Measurements from ENCODE around the gene NGEF. TPM values are rescaled to one million over a fixed set of nuclear protein-coding genes. Genes with fewer than 3 reads are reported as not detected.

NGEF gene
- total RNA-seq, 1 experiment from 2014 or later = 1.9 TPM

DNA sequence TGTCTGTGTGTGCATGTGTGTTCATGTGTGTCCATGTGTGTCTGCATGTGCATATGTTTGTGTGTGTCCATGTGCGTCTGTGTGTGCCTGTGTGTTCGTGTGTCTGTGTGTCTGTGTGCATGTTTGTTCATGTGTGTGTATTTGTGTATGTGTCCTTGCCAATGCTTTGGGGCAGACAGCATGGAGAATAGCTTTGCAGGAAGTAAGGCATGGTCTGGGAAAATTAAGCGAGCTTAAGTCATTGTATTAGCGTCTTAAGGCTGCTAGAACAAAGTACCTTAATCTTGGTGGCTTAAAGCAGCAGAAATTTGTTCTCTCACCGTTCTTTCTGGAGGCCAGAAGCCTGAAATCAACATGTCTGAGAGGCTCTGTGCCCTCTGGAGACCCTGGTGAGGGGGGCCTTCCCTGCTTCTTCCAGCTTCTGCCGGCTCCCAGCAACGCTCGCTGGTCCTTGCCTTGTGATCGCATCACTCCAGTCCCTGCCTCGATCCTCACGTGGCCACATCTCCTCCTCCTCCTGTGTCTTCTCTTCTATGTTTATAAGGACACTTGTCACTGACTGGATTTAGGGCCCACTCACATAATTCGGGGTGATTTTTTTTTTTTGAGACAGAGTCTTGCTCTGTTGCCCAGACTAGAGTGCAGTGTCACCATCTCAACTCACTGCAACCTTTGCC, 23.2 kb upstream of the NGEF start:
- Histone ChIP-seq H2BK5ac (ENCODE audit: insufficient read length, low read length) (no peak overlapping the region), H3K27ac (ENCODE audit: insufficient read length, low read depth, low read length) (no peak overlapping the region), H3K56ac (ENCODE audit: insufficient read length, low read depth, low read length) (peak overlapping the region; percentile 3), H3K4ac (ENCODE audit: low read depth, low read length) (no peak overlapping the region), H2BK120ac (ENCODE audit: low read depth, low read length, poor library complexity, severe bottlenecking) (no peak overlapping the region), H3K79me2 (ENCODE audit: insufficient read depth, low read length) (no peaks in the 10 kb centered on the region), H3K18ac (ENCODE audit: insufficient read length, low read depth, low read length) (no peak overlapping the region), H3K9ac (ENCODE audit: extremely low read depth, insufficient read length, low read length) (no peak overlapping the region), H3K9me3 (ENCODE audit: control insufficient read depth, low read depth, low read length) (no peaks in the 10 kb centered on the region), H4K20me1 (ENCODE audit: control insufficient read depth, insufficient read depth, insufficient read length) (no peaks in the 10 kb centered on the region), H3K79me1 (ENCODE audit: insufficient read depth, low read depth, low read length, poor library complexity, severe bottlenecking) (no peaks in the 10 kb centered on the region), H3K27me3 (ENCODE audit: insufficient read depth, low read length) (no peaks in the 10 kb centered on the region), H3T11ph (ENCODE audit: low read length) (no peak overlapping the region), H2AK5ac (ENCODE audit: insufficient read length, low read length) (no peak overlapping the region), H2AFZ (ENCODE audit: low read length) (no peak overlapping the region), H4K8ac (replicated peaks; ENCODE audit: insufficient read length, low read depth, low read length) (peak overlapping the region; percentile 22), H4K5ac (ENCODE audit: insufficient read length, low read depth, low read length) (no peak overlapping the region), H2BK15ac (ENCODE audit: low read depth, low read length) (no peak overlapping the region), H3K23ac (ENCODE audit: insufficient read length, low read depth, low read length) (no peak overlapping the region), H2BK12ac (ENCODE audit: insufficient read length, low read depth, low read length) (no peak overlapping the region), H3K14ac (ENCODE audit: insufficient read depth, low read length) (no peak overlapping the region), H4K91ac (ENCODE audit: insufficient read length, low read depth, low read length) (no peak overlapping the region), H2BK20ac (ENCODE audit: low read depth, low read length, poor library complexity, severe bottlenecking) (no peak overlapping the region), H3K4me1 (ENCODE audit: insufficient read depth, low read length) (no peaks in the 10 kb centered on the region), H3K4me2 (ENCODE audit: insufficient read depth, insufficient read length, low read length) (no peak overlapping the region), H3K23me2 (ENCODE audit: insufficient read length, low read depth, low read length, poor library complexity, severe bottlenecking) (no peaks in the 10 kb centered on the region)
- no peaks in the 10 kb centered on the region for H3K9me3 Mint-ChIP-seq
- DNase-seq = no peak
- no CpG with 5 or more reads among the region's 12 CpGs for WGBS (ENCODE audit: extremely low coverage, insufficient read length, low lambda C conversion rate)
- peak overlapping the region in 1 of 3 experiments; percentile 16; a peak in 1 of 7 replicates for H3K27ac Mint-ChIP-seq
- no peaks in the 10 kb centered on the region for H3K36me3 Mint-ChIP-seq (ENCODE audit: insufficient read depth in 1 of 3, low read depth in 3 of 3)
- H3K4me3 Mint-ChIP-seq = no peak overlapping the region
- TF ChIP-seq, protein P1, sequence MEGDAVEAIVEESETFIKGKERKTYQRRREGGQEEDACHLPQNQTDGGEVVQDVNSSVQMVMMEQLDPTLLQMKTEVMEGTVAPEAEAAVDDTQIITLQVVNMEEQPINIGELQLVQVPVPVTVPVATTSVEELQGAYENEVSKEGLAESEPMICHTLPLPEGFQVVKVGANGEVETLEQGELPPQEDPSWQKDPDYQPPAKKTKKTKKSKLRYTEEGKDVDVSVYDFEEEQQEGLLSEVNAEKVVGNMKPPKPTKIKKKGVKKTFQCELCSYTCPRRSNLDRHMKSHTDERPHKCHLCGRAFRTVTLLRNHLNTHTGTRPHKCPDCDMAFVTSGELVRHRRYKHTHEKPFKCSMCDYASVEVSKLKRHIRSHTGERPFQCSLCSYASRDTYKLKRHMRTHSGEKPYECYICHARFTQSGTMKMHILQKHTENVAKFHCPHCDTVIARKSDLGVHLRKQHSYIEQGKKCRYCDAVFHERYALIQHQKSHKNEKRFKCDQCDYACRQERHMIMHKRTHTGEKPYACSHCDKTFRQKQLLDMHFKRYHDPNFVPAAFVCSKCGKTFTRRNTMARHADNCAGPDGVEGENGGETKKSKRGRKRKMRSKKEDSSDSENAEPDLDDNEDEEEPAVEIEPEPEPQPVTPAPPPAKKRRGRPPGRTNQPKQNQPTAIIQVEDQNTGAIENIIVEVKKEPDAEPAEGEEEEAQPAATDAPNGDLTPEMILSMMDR (conservative IDR thresholded peaks at IDR 0.05) = no peak
- peaks cover 9 to 11% of the 10 kb centered on the region in 2 experiments for H3K4me1 Mint-ChIP-seq
- H3K27me3 Mint-ChIP-seq (ENCODE audit: low read depth) = no peaks in the 10 kb centered on the region; the same call in 1 of the 2 replicates

Data from H9 (cell line).